NCI-H1048 (cell line): Measurements from ENCODE around the gene CALML6.
"Not testable (repeated sequence)": the region's sequence is repeated elsewhere in the genome, so short reads cannot be mapped to it uniquely, and the experiment has no call there.

ENCODE experiments used
- DNase-seq: peaks from one replicate; lab custom pipeline; 2025; lab: John Stamatoyannopoulos, UW

The CALML6 gene

GRCh38 chr1:1925437-1926345 is 10.6 kb downstream of the CALML6 start:
- DNase-seq: no peak

GRCh38 chr1:1926346-1926811 is 11.3 kb downstream of the CALML6 start:
- DNase-seq: no peak

GRCh38 chr1:1926886-1927660 is 12.0 kb downstream of the CALML6 start:
- DNase-seq: no peak

GRCh38 chr1:1927751-1928150 is 12.7 kb downstream of the CALML6 start:
- no peak for DNase-seq

- DNase-seq: no peak
Observed at GRCh38 chr1:1928231-1929101, 13.4 kb downstream of the CALML6 start.

- DNase-seq: no peak
Observed at GRCh38 chr1:1929102-1929638, 14.1 kb downstream of the CALML6 start.

- DNase-seq: no peak
Observed at GRCh38 chr1:1929639-1930545, 14.8 kb downstream of the CALML6 start.

- not testable (repeated sequence) for DNase-seq
Observed at GRCh38 chr1:1934848-1935247, 19.8 kb downstream of the CALML6 start.

- DNase-seq: no peak
Observed at GRCh38 chr1:1937061-1937460, 22.0 kb downstream of the CALML6 start.

- no peak for DNase-seq
Observed at GRCh38 chr1:1937549-1938275, 22.7 kb downstream of the CALML6 start.

GRCh38 chr1:1938276-1938573 is 23.2 kb downstream of the CALML6 start:
- DNase-seq: no peak

GRCh38 chr1:1938613-1939295 is 23.7 kb downstream of the CALML6 start:
- DNase-seq: no peak

- DNase-seq: no peak
Observed at GRCh38 chr1:1939296-1940122, 24.4 kb downstream of the CALML6 start.

GRCh38 chr1:1940123-1940425 is 25.0 kb downstream of the CALML6 start:
- DNase-seq: no peak

- DNase-seq: no peak
Observed at GRCh38 chr1:1941211-1941841, 26.3 kb downstream of the CALML6 start.

GRCh38 chr1:1941868-1942752 is 27.1 kb downstream of the CALML6 start:
- DNase-seq: no peak
